HepG2 (cell line): ENCODE data around the gene TXNDC12. TPM values are rescaled to one million over a fixed set of nuclear protein-coding genes. Genes with fewer than 3 reads are reported as not detected.

Source experiments
- DBP ChIP-seq: sonication (generic); formaldehyde crosslinking; IDR thresholded peaks from 2 replicates; pipeline ENCODE4 v1.4.0; 2020; ENCODE audit warnings: missing genetic modification reagents; ENCODE audit errors: not compliant biosample characterization
- DZIP1 ChIP-seq: sonication (generic); formaldehyde crosslinking; IDR thresholded peaks from 2 replicates; pipeline ENCODE4 v1.5.0; 2020; ENCODE audit warnings: mild to moderate bottlenecking, missing genetic modification reagents
- E2F1 ChIP-seq: sonication (generic); formaldehyde crosslinking; IDR thresholded peaks from 2 replicates; pipeline ENCODE4 v1.5.0; 2020; ENCODE audit warnings: missing genetic modification reagents
- EP300 ChIP-seq, 3 experiments: sonication (generic) in 1 of 3; formaldehyde crosslinking in 1 of 3; IDR thresholded peaks; 2 replicates each; pipeline versions ENCODE4 v1.5.1 to v1.6.1; 2011 to 2020; ENCODE audit warnings: low read depth in 2 of 3, low read length in 2 of 3, borderline replicate concordance in 1 of 3, improper control_type of control experiment in 1 of 3, mild to moderate bottlenecking in 1 of 3, missing genetic modification reagents in 1 of 3, moderate library complexity in 1 of 3
- ETV6 ChIP-seq: sonication (generic); formaldehyde crosslinking; conservative IDR thresholded peaks from 2 replicates; pipeline ENCODE4 v1.4.0; 2020; ENCODE audit warnings: missing genetic modification reagents
- FOXJ3 ChIP-seq: sonication (generic); formaldehyde crosslinking; IDR thresholded peaks from 2 replicates; pipeline ENCODE4 v1.4.0; 2020; ENCODE audit warnings: missing genetic modification reagents, mild to moderate bottlenecking, borderline replicate concordance
- MED1 ChIP-seq: sonication (generic); formaldehyde crosslinking; IDR thresholded peaks from 2 replicates; pipeline ENCODE4 v1.4.0; 2020; ENCODE audit warnings: missing genetic modification reagents
- NCOR1 ChIP-seq: fragments of 200-600 bp; sonication (generic); IDR thresholded peaks from 2 replicates; pipeline ENCODE4 v1.7.0; 2017; ENCODE audit warnings: antibody characterized with exemption, low read length, borderline replicate concordance
- NR2F6 ChIP-seq, 2 experiments: IDR thresholded peaks; 2 replicates each; pipeline ENCODE4 v1.6.1; 2016; ENCODE audit warnings: antibody characterized with exemption in 1 of 2, mild to moderate bottlenecking in 1 of 2
- RNF219 ChIP-seq: sonication (generic); formaldehyde crosslinking; IDR thresholded peaks from 2 replicates; pipeline ENCODE4 v1.5.0; 2020; ENCODE audit warnings: mild to moderate bottlenecking, missing genetic modification reagents
- U2AF2 ChIP-seq: fragments of 200-400 bp; formaldehyde crosslinking; IDR thresholded peaks from 2 replicates; pipeline ENCODE4 v1.6.1; 2017; ENCODE audit warnings: low read depth, mild to moderate bottlenecking, low read length
- ZBTB49 ChIP-seq: sonication (generic); formaldehyde crosslinking; IDR thresholded peaks from 2 replicates; pipeline ENCODE4 v1.4.0; 2020; ENCODE audit warnings: missing genetic modification reagents, borderline replicate concordance
- ZFP1 ChIP-seq: IDR thresholded peaks from 2 replicates; pipeline ENCODE4 v1.6.1; 2016
- ZNF263 ChIP-seq: sonication (generic); formaldehyde crosslinking; IDR thresholded peaks from 2 replicates; pipeline ENCODE4 v1.4.0; 2020; ENCODE audit warnings: missing genetic modification reagents
- ZNF280B ChIP-seq: sonication (generic); formaldehyde crosslinking; IDR thresholded peaks from 2 replicates; pipeline ENCODE4 v1.5.0; 2020; ENCODE audit warnings: missing genetic modification reagents, mild to moderate bottlenecking, borderline replicate concordance
- ZNF678 ChIP-seq: sonication (generic); formaldehyde crosslinking; IDR thresholded peaks from 2 replicates; pipeline ENCODE4 v1.4.0; 2020; ENCODE audit warnings: mild to moderate bottlenecking, missing genetic modification reagents
- ZSCAN29 ChIP-seq: sonication (generic); formaldehyde crosslinking; conservative IDR thresholded peaks from 2 replicates; pipeline ENCODE4 v1.4.0; 2020; ENCODE audit warnings: mild to moderate bottlenecking, missing genetic modification reagents
- polyA plus RNA-seq, 8 experiments: library from polyadenylated mRNA; depleted of rRNA in 3 of 8; stranded (reverse) in 7 of 8; unstranded in 1 of 8; fragments of >200 nt; fragmentation: Illumina TruSeq in 4 of 8; extraction: Trizol in 4 of 8; gene quantifications; 2 replicates each; pipeline versions ENCODE4 v1.2.1 to v1.2.3, GENCODE V29; 2011 to 2016; ENCODE audit warnings: low read depth in 4 of 8, missing spikeins in 1 of 8, mixed read lengths in 1 of 8; ENCODE audit not compliant: insufficient read depth in 1 of 8
- total RNA-seq, 5 experiments: library from RNA; depleted of rRNA; stranded (reverse); fragments of >200 nt; fragmentation: Illumina TruSeq; extraction: Trizol; gene quantifications; 2 replicates each; pipeline ENCODE4 v1.2.3, GENCODE V29; 2016; ENCODE audit warnings: low read depth in 1 of 5

The TXNDC12 gene
- total and polyA plus RNA-seq, 2 of the 13 experiments (the other 11 are each of a cell fraction or from before 2014, with no cell fraction given), result 65.6 to 67.2 TPM

GRCh38 chr1:52080014-52080415, 25.0 kb upstream of the TXNDC12 start (continued):
- TF ChIP-seq ZBTB49, result no peak
- TF ChIP-seq MED1 (CRISPR knock-in tag), result peak; percentile 63
- peak; percentile 43; the same call in 1 of the 2 replicates for TF ChIP-seq ZFP1 (CRISPR knock-in tag)
- 0 out of 2 replicates have a peak, but pooled peaks have one; percentile 19 for TF ChIP-seq ZNF263 (CRISPR knock-in tag)
- TF ChIP-seq ETV6 (CRISPR knock-in tag), result no peak
- TF ChIP-seq ZNF678 (CRISPR knock-in tag), result no peak
- peak; percentile 88; the same call in 1 of the 2 replicates for TF ChIP-seq FOXJ3 (CRISPR knock-in tag)
- TF ChIP-seq E2F1, result no peak
- peak; percentile 77; the same call in 1 of the 2 replicates for TF ChIP-seq NCOR1
- TF ChIP-seq DBP (CRISPR knock-in tag), result no peak
- TF ChIP-seq U2AF2, result no peak
- TF ChIP-seq EP300 (IDR thresholded peaks at IDR 0.05; ENCODE audit: low read depth in 2 of 2, low read length in 2 of 2), result peak in 1 of 2 experiments; percentile 90; a peak in 2 of 4 replicates
- peak; percentile 83 for TF ChIP-seq EP300 (CRISPR knock-in tag; IDR thresholded peaks at IDR 0.05; ENCODE audit: borderline replicate concordance)
- peak; percentile 61 for TF ChIP-seq NR2F6 (IDR thresholded peaks at IDR 0.05)
- TF ChIP-seq NR2F6 (CRISPR knock-in tag; IDR thresholded peaks at IDR 0.05), result no peak
- TF ChIP-seq DZIP1 (CRISPR knock-in tag), result no peak
- no peak for TF ChIP-seq RNF219
- no peak for TF ChIP-seq ZNF280B (CRISPR knock-in tag)
- peak; percentile 94 for TF ChIP-seq ZSCAN29 (CRISPR knock-in tag)
